H9 (cell line): ENCODE results near the gene CXXC1. TPM values are rescaled to one million over a fixed set of nuclear protein-coding genes. Genes with fewer than 3 reads are reported as not detected.

ENCODE experiments used
- DNase-seq: peaks from one replicate; pipeline ENCODE4 v3.0.0-alpha.2; 2017
- H2AFZ ChIP-seq: one replicate; pipeline ENCODE4 v1.6.1; 2013; ENCODE audit warnings: mild to moderate bottlenecking, low read length, control low read depth, moderate library complexity
- H2AK5ac ChIP-seq: 2 replicates; pipeline ENCODE4 v1.6.1; 2013; ENCODE audit warnings: low read length, control low read depth, mixed read lengths; ENCODE audit not compliant: insufficient read length
- H2BK120ac ChIP-seq: one replicate; pipeline ENCODE4 v1.6.1; 2013; ENCODE audit warnings: low read depth, mild to moderate bottlenecking, low read length, control low read depth, inconsistent platforms; ENCODE audit not compliant: poor library complexity, severe bottlenecking
- H2BK12ac ChIP-seq: 2 replicates; pipeline ENCODE4 v1.6.1; 2013; ENCODE audit warnings: low read length, control low read depth, mixed read lengths, low read depth; ENCODE audit not compliant: insufficient read length
- H2BK15ac ChIP-seq: 2 replicates; pipeline ENCODE4 v1.6.1; 2013; ENCODE audit warnings: low read depth, low read length, control low read depth
- H2BK20ac ChIP-seq: one replicate; pipeline ENCODE4 v1.6.1; 2013; ENCODE audit warnings: low read depth, mild to moderate bottlenecking, low read length, control low read depth, inconsistent platforms; ENCODE audit not compliant: poor library complexity, severe bottlenecking
- H2BK5ac ChIP-seq: 2 replicates; pipeline ENCODE4 v1.6.1; 2013; ENCODE audit warnings: low read length, control low read depth, mixed read lengths; ENCODE audit not compliant: insufficient read length
- H3K14ac ChIP-seq: 2 replicates; pipeline ENCODE4 v1.6.1; 2013; ENCODE audit warnings: low read length, control low read depth; ENCODE audit not compliant: insufficient read depth
- H3K18ac ChIP-seq: 2 replicates; pipeline ENCODE4 v1.6.1; 2013; ENCODE audit warnings: low read depth, mild to moderate bottlenecking, mixed read lengths, low read length, control low read depth; ENCODE audit not compliant: insufficient read length
- H3K23ac ChIP-seq: 2 replicates; pipeline ENCODE4 v1.6.1; 2013; ENCODE audit warnings: low read length, control low read depth, mixed read lengths, low read depth; ENCODE audit not compliant: insufficient read length
- H3K23me2 ChIP-seq: 2 replicates; pipeline ENCODE4 v1.6.1; 2013; ENCODE audit warnings: low read depth, mild to moderate bottlenecking, mixed read lengths, low read length, control low read depth; ENCODE audit not compliant: insufficient read length, poor library complexity, severe bottlenecking
- H3K27ac ChIP-seq: 2 replicates; pipeline ENCODE4 v1.5.1; 2013; ENCODE audit warnings: low read length, control low read depth, mixed read lengths, low read depth; ENCODE audit not compliant: insufficient read length
- H3K27me3 ChIP-seq: 2 replicates; pipeline ENCODE4 v1.6.1; 2013; ENCODE audit warnings: low read length, control low read depth, inconsistent platforms; ENCODE audit not compliant: insufficient read depth
- H3K4ac ChIP-seq: 2 replicates; pipeline ENCODE4 v1.6.1; 2013; ENCODE audit warnings: low read depth, mild to moderate bottlenecking, control low read depth, inconsistent platforms, low read length, moderate library complexity
- H3K4me1 ChIP-seq: 2 replicates; pipeline ENCODE4 v1.6.1; 2013; ENCODE audit warnings: low read length, control low read depth, inconsistent platforms; ENCODE audit not compliant: insufficient read depth
- H3K4me2 ChIP-seq: 2 replicates; pipeline ENCODE4 v1.6.1; 2013; ENCODE audit warnings: low read length, control low read depth, mixed read lengths; ENCODE audit not compliant: insufficient read length, insufficient read depth
- H3K56ac ChIP-seq: 2 replicates; pipeline ENCODE4 v1.6.1; 2013; ENCODE audit warnings: low read depth, mild to moderate bottlenecking, mixed read lengths, low read length, control low read depth; ENCODE audit not compliant: insufficient read length
- H3K79me1 ChIP-seq: 2 replicates; pipeline ENCODE4 v1.6.1; 2013; ENCODE audit warnings: low read depth, mild to moderate bottlenecking, moderate library complexity, low read length, control low read depth, inconsistent platforms; ENCODE audit not compliant: insufficient read depth, poor library complexity, severe bottlenecking
- H3K79me2 ChIP-seq: 2 replicates; pipeline ENCODE4 v1.6.1; 2013; ENCODE audit warnings: low read length, control low read depth, inconsistent platforms; ENCODE audit not compliant: insufficient read depth
- H3K9ac ChIP-seq: 2 replicates; pipeline ENCODE4 v1.6.1; 2013; ENCODE audit warnings: low read length, control low read depth, mixed read lengths; ENCODE audit not compliant: insufficient read length; ENCODE audit errors: extremely low read depth
- H3K9me3 ChIP-seq: one replicate; pipeline ENCODE4 v1.6.1; 2013; ENCODE audit warnings: low read depth, low read length, inconsistent platforms; ENCODE audit not compliant: control insufficient read depth
- H3T11ph ChIP-seq: one replicate; pipeline ENCODE4 v1.6.1; 2013; ENCODE audit warnings: mild to moderate bottlenecking, low read length, control low read depth, inconsistent platforms
- H4K20me1 ChIP-seq: one replicate; pipeline ENCODE4 v1.6.1; 2013; ENCODE audit not compliant: control insufficient read depth, insufficient read length, insufficient read depth
- H4K5ac ChIP-seq: 2 replicates; pipeline ENCODE4 v1.6.1; 2013; ENCODE audit warnings: low read depth, mild to moderate bottlenecking, mixed read lengths, low read length, control low read depth; ENCODE audit not compliant: insufficient read length
- H4K8ac ChIP-seq: replicated peaks from 2 replicates; pipeline ENCODE4 v1.6.1; 2013; ENCODE audit warnings: low read length, control low read depth, mixed read lengths, low read depth; ENCODE audit not compliant: insufficient read length
- H4K91ac ChIP-seq: 2 replicates; pipeline ENCODE4 v1.6.1; 2013; ENCODE audit warnings: low read depth, mild to moderate bottlenecking, moderate library complexity, mixed read lengths, low read length, control low read depth; ENCODE audit not compliant: insufficient read length
- H3K27ac Mint-ChIP-seq, 3 experiments: 2 replicates in 2 of 3; 3 replicates in 1 of 3; pipeline ENCODE4 v1.8.0; 2020 to 2021; ENCODE audit warnings: mixed read lengths in 3 of 3, mild to moderate bottlenecking in 1 of 3, moderate library complexity in 1 of 3
- H3K27me3 Mint-ChIP-seq: 2 replicates; pipeline ENCODE4 v1.8.0; 2021; ENCODE audit warnings: low read depth, mild to moderate bottlenecking, moderate library complexity, mixed read lengths
- H3K36me3 Mint-ChIP-seq, 3 experiments: 2 replicates in 2 of 3; 3 replicates in 1 of 3; pipeline ENCODE4 v1.8.0; 2020 to 2021; ENCODE audit warnings: low read depth in 3 of 3, mixed read lengths in 3 of 3; ENCODE audit not compliant: insufficient read depth in 1 of 3
- H3K4me1 Mint-ChIP-seq, 2 experiments: 2 replicates each; pipeline ENCODE4 v1.8.0; 2020; ENCODE audit warnings: mixed read lengths in 2 of 2
- H3K4me3 Mint-ChIP-seq, 2 experiments: 2 replicates in 1 of 2; 3 replicates in 1 of 2; pipeline ENCODE4 v1.8.0; 2020 to 2021; ENCODE audit warnings: mild to moderate bottlenecking in 2 of 2, mixed read lengths in 2 of 2, moderate library complexity in 1 of 2
- H3K9me3 Mint-ChIP-seq, 2 experiments: 2 replicates in 1 of 2; 3 replicates in 1 of 2; pipeline ENCODE4 v1.8.0; 2020; ENCODE audit warnings: mild to moderate bottlenecking in 2 of 2, mixed read lengths in 2 of 2, moderate library complexity in 1 of 2
- CTCF ChIP-seq: fragments of 200-600 bp; sonication (generic); conservative IDR thresholded peaks from 3 replicates; pipeline ENCODE4 v1.8.0; 2021; ENCODE audit warnings: antibody characterized with exemption, mild to moderate bottlenecking
- WGBS: extraction: QIAGEN DNeasy Blood & Tissue Kit; methylation state at CpG from one replicate; pipeline ENCODE4 v1.1.7; 2013; ENCODE audit warnings: missing lambda C conversion rate, low lambda C conversion rate, mixed read lengths; ENCODE audit not compliant: insufficient read length; ENCODE audit errors: extremely low coverage; 5-methylcytosine and 5-hydroxymethylcytosine counted together
- total RNA-seq: library from RNA; stranded (reverse); gene quantifications from 2 replicates; pipeline ENCODE4 v1.2.1, GENCODE V29; 2021

Gene CXXC1
- total RNA-seq, 1 experiment from 2014 or later: 95.9 TPM

GRCh38 chr18:50280707-50281294 is 6.7 kb downstream of the CXXC1 start:
- no CpG with 5 or more reads among the region's 16 CpGs for WGBS
- H3K56ac ChIP-seq: no peak overlapping the region
- H3K9me3 Mint-ChIP-seq: no peaks in the 10 kb centered on the region; a peak in 1 of 5 replicates

More at GRCh38 chr18:50280707-50281294, 6.7 kb downstream of the CXXC1 start:
- H2BK20ac ChIP-seq: no peak overlapping the region
- H3K27me3 ChIP-seq: no peaks in the 10 kb centered on the region
- Mint-ChIP-seq H3K4me3 (peak overlapping the region; percentile 95 to 98), H3K4me1 (peaks cover 9 to 13% of the 10 kb centered on the region in 2 experiments), H3K27ac (peak overlapping the region; percentile 82 to 99 (median 98); a peak in 6 of 7 replicates), H3K27me3 (no peaks in the 10 kb centered on the region), H3K36me3 (peaks cover 42 to 61% (median 59%) of the 10 kb centered on the region in 3 experiments; a peak in 6 of 7 replicates)
- H3K27ac ChIP-seq: no peak overlapping the region
- H2BK120ac ChIP-seq: no peak overlapping the region
- no peak overlapping the region for H2BK12ac ChIP-seq
- no peak overlapping the region for H2BK15ac ChIP-seq
- H2BK5ac ChIP-seq: no peak overlapping the region
- H3K79me1 ChIP-seq: no peaks in the 10 kb centered on the region
- H4K8ac ChIP-seq: no peak overlapping the region
- no peaks in the 10 kb centered on the region for H4K20me1 ChIP-seq
- H3K9ac ChIP-seq: peak overlapping the region; percentile 67
- peak overlapping the region; percentile 83 for H3K4me2 ChIP-seq
- no peak overlapping the region for H2AK5ac ChIP-seq
- no peak overlapping the region for H3T11ph ChIP-seq
- H4K91ac ChIP-seq: no peak overlapping the region
- H3K14ac ChIP-seq: no peak overlapping the region; the same call in 1 of the 2 replicates
- DNase-seq: no peak
- H3K9me3 ChIP-seq: no peaks in the 10 kb centered on the region
- no peak overlapping the region for H3K4ac ChIP-seq
- H2AFZ ChIP-seq: no peak overlapping the region
- no peak overlapping the region for H3K23ac ChIP-seq
- H4K5ac ChIP-seq: no peak overlapping the region
- H3K23me2 ChIP-seq: peaks cover 5% of the 10 kb centered on the region
- no peaks in the 10 kb centered on the region for H3K4me1 ChIP-seq
- H3K79me2 ChIP-seq: no peaks in the 10 kb centered on the region; the same call in 1 of the 2 replicates
- TF ChIP-seq CTCF: no peak
- peak overlapping the region; percentile 52 for H3K18ac ChIP-seq
